Gastrocnemius medialis (tissue), 4 donors: ENCODE data around the gene LRP1.

Experiments
- POLR2A ChIP-seq, 2 donors: fragments of 450-650 bp; IDR thresholded peaks; one replicate each; pipeline ENCODE4 v1.6.1; 2017; ENCODE audit warnings: antibody characterized with exemption in 2 of 2, mild to moderate bottlenecking in 2 of 2, moderate library complexity in 2 of 2
- TF ChIP-seq, protein P1 (sequence below), 5 experiments: fragments of 450-650 bp in 3 of 5; fragments of 200-600 bp in 2 of 5; sonication (generic) in 2 of 5; IDR thresholded peaks in 4 of 5; conservative IDR thresholded peaks in 1 of 5; 1 replicate in 4 of 5; 2 replicates in 1 of 5; pipeline ENCODE4 v1.5.1; 2016 to 2019; ENCODE audit warnings: antibody characterized with exemption in 5 of 5, mild to moderate bottlenecking in 3 of 5, moderate library complexity in 3 of 5

DNA sequence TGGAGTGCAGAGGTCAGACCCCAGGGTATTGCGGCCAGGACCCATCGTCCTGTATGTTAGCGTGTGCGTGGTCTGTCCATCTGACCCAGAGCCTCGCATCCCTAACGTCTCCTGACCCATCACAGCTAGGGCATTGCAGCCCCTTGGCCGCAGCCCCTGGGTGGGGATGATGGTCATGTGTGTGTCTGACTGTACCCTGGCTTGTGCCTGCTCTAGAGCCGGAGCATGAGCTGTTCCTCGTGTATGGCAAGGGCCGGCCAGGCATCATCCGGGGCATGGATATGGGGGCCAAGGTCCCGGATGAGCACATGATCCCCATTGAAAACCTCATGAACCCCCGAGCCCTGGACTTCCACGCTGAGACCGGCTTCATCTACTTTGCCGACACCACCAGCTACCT, 29.9 kb downstream of the LRP1 start:
- TF ChIP-seq, protein P1, sequence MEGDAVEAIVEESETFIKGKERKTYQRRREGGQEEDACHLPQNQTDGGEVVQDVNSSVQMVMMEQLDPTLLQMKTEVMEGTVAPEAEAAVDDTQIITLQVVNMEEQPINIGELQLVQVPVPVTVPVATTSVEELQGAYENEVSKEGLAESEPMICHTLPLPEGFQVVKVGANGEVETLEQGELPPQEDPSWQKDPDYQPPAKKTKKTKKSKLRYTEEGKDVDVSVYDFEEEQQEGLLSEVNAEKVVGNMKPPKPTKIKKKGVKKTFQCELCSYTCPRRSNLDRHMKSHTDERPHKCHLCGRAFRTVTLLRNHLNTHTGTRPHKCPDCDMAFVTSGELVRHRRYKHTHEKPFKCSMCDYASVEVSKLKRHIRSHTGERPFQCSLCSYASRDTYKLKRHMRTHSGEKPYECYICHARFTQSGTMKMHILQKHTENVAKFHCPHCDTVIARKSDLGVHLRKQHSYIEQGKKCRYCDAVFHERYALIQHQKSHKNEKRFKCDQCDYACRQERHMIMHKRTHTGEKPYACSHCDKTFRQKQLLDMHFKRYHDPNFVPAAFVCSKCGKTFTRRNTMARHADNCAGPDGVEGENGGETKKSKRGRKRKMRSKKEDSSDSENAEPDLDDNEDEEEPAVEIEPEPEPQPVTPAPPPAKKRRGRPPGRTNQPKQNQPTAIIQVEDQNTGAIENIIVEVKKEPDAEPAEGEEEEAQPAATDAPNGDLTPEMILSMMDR (IDR thresholded peaks at IDR 0.05 in 4 of 5, conservative IDR thresholded peaks at IDR 0.05 in 1 of 5): no peak
- no peak for TF ChIP-seq POLR2A (IDR thresholded peaks at IDR 0.05)
